HK-2 (cell line): ENCODE data around the gene ITCH.

ENCODE experiments used
- DNase-seq: peaks from one replicate; pipeline ENCODE4 v3.0.0-alpha.2; 2018; ENCODE audit not compliant: unreplicated experiment

The ITCH gene

GRCh38 chr20:34549291-34549928, 186.3 kb downstream of the ITCH start:
- no peak for DNase-seq

GRCh38 chr20:34549929-34550305, 186.8 kb downstream of the ITCH start:
- DNase-seq, result no peak

- DNase-seq, result no peak
Measured at GRCh38 chr20:34552569-34552968, 189.5 kb downstream of the ITCH start.

- no peak for DNase-seq
Measured at GRCh38 chr20:34553366-34553867, 190.3 kb downstream of the ITCH start.

GRCh38 chr20:34557936-34558319, 194.9 kb downstream of the ITCH start:
- no peak for DNase-seq

- DNase-seq, result no peak
Measured at GRCh38 chr20:34558320-34559218, 195.5 kb downstream of the ITCH start, which contains the start of gene MAP1LC3A. Gene MAP1LC3A, plus strand, starts transcription at chr20:34558718. Its CDS starts 151 bp downstream, at chr20:34558869.

GRCh38 chr20:34559311-34560140, 196.5 kb downstream of the ITCH start:
- no peak for DNase-seq

GRCh38 chr20:34560141-34560523, 197.1 kb downstream of the ITCH start:
- no peak for DNase-seq

- no peak for DNase-seq
Measured at GRCh38 chr20:34560614-34561013, 197.5 kb downstream of the ITCH start.
